Measurements from ENCODE around the gene ZNF789. TPM values are rescaled to one million over a fixed set of nuclear protein-coding genes. Genes with fewer than 3 reads are reported as not detected.
"Not testable (repeated sequence)": the region's sequence is repeated elsewhere in the genome, so short reads cannot be mapped to it uniquely, and the experiment has no call there.

The ZNF789 gene
- total RNA-seq, 1 experiment from 2014 or later = 38.8 TPM

- no peaks in the 10 kb centered on the region for H3K79me2 ChIP-seq (ENCODE audit: low read depth)
- TF ChIP-seq EZH2 (IDR thresholded peaks at IDR 0.05; ENCODE audit: low read depth) = no peak
- TF ChIP-seq, protein P1, sequence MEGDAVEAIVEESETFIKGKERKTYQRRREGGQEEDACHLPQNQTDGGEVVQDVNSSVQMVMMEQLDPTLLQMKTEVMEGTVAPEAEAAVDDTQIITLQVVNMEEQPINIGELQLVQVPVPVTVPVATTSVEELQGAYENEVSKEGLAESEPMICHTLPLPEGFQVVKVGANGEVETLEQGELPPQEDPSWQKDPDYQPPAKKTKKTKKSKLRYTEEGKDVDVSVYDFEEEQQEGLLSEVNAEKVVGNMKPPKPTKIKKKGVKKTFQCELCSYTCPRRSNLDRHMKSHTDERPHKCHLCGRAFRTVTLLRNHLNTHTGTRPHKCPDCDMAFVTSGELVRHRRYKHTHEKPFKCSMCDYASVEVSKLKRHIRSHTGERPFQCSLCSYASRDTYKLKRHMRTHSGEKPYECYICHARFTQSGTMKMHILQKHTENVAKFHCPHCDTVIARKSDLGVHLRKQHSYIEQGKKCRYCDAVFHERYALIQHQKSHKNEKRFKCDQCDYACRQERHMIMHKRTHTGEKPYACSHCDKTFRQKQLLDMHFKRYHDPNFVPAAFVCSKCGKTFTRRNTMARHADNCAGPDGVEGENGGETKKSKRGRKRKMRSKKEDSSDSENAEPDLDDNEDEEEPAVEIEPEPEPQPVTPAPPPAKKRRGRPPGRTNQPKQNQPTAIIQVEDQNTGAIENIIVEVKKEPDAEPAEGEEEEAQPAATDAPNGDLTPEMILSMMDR (conservative IDR thresholded peaks at IDR 0.05) = no peak
- no peak for DNase-seq
- intact Hi-C loops (cut with micrococcal nuclease; ENCODE audit: unreplicated experiment) = no loop called here
- no peaks in the 10 kb centered on the region for H3K9me2 ChIP-seq (ENCODE audit: insufficient read depth)
- no peaks in the 10 kb centered on the region for H3F3A ChIP-seq (ENCODE audit: insufficient read depth, low read depth)
- no TSS peak for BruUV-seq (replicated peaks)
- H3K4me3 ChIP-seq = no peak overlapping the region
- CTCF ChIA-PET = no interaction called here
- no peaks in the 10 kb centered on the region for H3K9me3 ChIP-seq (ENCODE audit: insufficient read depth, low read depth)
- POLR2A ChIA-PET (ENCODE audit: unreplicated experiment) = no interaction called here
- H3K27me3 ChIP-seq (ENCODE audit: insufficient read depth, low read depth) = no peaks in the 10 kb centered on the region
- no peaks in the 10 kb centered on the region for H4K20me1 ChIP-seq (ENCODE audit: insufficient read depth)
- H3K4me1 ChIP-seq (replicated peaks; ENCODE audit: insufficient read depth) = no peaks in the 10 kb centered on the region
- H2AFZ ChIP-seq = no peak overlapping the region
- H3K4me2 ChIP-seq = no peak overlapping the region
- no peaks in the 10 kb centered on the region for H3K36me3 ChIP-seq (ENCODE audit: low read depth)
- no peak overlapping the region for H3K27ac ChIP-seq
These were observed 42.9 kb upstream of the ZNF789 start for GRCh38 chr7:99429756-99430155.

DNA sequence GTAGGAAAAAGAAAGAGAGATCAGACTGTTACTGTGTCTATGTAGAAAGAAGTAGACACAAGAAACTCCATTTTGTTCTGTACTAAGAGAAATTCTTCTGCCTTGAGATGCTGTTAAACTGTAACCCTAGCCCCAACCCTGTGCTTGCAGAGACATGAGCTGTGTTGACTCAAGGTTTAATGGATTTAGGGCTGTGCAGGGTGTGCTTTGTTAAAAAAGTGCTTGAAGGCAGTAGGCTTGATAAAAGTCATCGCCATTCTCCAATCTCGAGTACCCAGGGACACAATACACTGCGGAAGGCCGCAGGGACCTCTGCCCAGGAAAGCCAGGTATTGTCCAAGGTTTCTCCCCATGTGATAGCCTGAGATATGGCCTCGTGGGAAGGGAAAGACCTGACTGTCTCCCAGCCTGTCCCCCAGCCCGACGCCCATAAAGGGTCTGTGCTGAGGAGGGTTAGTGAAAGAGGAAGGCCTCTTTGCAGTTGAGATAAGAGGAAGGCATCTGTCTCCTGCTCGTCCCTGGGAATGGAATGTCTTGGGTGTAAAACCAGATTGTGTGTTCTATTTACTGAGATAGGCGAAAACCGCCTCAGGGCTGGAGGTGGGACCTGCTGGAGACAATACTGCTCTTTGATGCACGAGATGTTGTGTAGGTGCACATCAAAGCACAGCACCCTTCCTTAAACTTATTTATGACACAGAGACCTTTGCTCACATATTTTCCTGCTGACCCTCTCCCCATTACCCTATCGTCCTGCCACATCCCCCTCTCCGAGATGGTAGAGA, 40.7 kb upstream of the ZNF789 start:
- CTCF ChIA-PET; DNase-seq; H3K27ac ChIP-seq; H3K4me3 ChIP-seq; H4K20me1 ChIP-seq (ENCODE audit: insufficient read depth); H2AFZ ChIP-seq; H3K4me2 ChIP-seq; H3K4me1 ChIP-seq (replicated peaks; ENCODE audit: insufficient read depth); H3K9me3 ChIP-seq (ENCODE audit: insufficient read depth, low read depth); BruUV-seq (replicated peaks); H3K27me3 ChIP-seq (ENCODE audit: insufficient read depth, low read depth); H3F3A ChIP-seq (ENCODE audit: insufficient read depth, low read depth); H3K36me3 ChIP-seq (ENCODE audit: low read depth); H3K9me2 ChIP-seq (ENCODE audit: insufficient read depth); H3K79me2 ChIP-seq (ENCODE audit: low read depth); intact Hi-C loops (cut with micrococcal nuclease; ENCODE audit: unreplicated experiment); POLR2A ChIA-PET (ENCODE audit: unreplicated experiment): not testable (repeated sequence)

- Histone ChIP-seq H3K4me2 (no peak overlapping the region), H3K36me3 (ENCODE audit: low read depth) (no peaks in the 10 kb centered on the region), H3K9me3 (ENCODE audit: insufficient read depth, low read depth) (no peaks in the 10 kb centered on the region), H4K20me1 (ENCODE audit: insufficient read depth) (no peaks in the 10 kb centered on the region), H3K9me2 (ENCODE audit: insufficient read depth) (no peaks in the 10 kb centered on the region), H3K4me3 (no peak overlapping the region), H3F3A (ENCODE audit: insufficient read depth, low read depth) (peaks cover 12% of the 10 kb centered on the region; the same call in 1 of the 2 replicates), H2AFZ (no peak overlapping the region), H3K79me2 (ENCODE audit: low read depth) (peaks cover 17% of the 10 kb centered on the region), H3K27me3 (ENCODE audit: insufficient read depth, low read depth) (no peaks in the 10 kb centered on the region), H3K4me1 (replicated peaks; ENCODE audit: insufficient read depth) (0 out of 2 replicates have a peak, but pooled peaks cover 7% of the 10 kb centered on the region), H3K27ac (no peak overlapping the region)
- no peak for DNase-seq
- ChIA-PET CTCF (no interaction called here), POLR2A (ENCODE audit: unreplicated experiment) (no interaction called here)
- BruUV-seq (replicated peaks) = no TSS peak
- intact Hi-C loops (cut with micrococcal nuclease; ENCODE audit: unreplicated experiment) = no loop called here
- TF ChIP-seq EZH2 (IDR thresholded peaks at IDR 0.05; ENCODE audit: low read depth) = no peak
- TF ChIP-seq, protein P1 (conservative IDR thresholded peaks at IDR 0.05) = no peak
These were observed 39.5 kb upstream of the ZNF789 start for GRCh38 chr7:99433158-99433557.

Data from PC-9 (cell line).